Measurements from ENCODE around the gene KRTAP10-2.
"Not testable (repeated sequence)": the region's sequence is repeated elsewhere in the genome, so short reads cannot be mapped to it uniquely, and the experiment has no call there.

Gene KRTAP10-2

GRCh38 chr21:44512496-44513388, 38.6 kb downstream of the KRTAP10-2 start:
- DNase-seq: no peak

GRCh38 chr21:44511938-44512275, 39.4 kb downstream of the KRTAP10-2 start:
- no peak for DNase-seq

DNA sequence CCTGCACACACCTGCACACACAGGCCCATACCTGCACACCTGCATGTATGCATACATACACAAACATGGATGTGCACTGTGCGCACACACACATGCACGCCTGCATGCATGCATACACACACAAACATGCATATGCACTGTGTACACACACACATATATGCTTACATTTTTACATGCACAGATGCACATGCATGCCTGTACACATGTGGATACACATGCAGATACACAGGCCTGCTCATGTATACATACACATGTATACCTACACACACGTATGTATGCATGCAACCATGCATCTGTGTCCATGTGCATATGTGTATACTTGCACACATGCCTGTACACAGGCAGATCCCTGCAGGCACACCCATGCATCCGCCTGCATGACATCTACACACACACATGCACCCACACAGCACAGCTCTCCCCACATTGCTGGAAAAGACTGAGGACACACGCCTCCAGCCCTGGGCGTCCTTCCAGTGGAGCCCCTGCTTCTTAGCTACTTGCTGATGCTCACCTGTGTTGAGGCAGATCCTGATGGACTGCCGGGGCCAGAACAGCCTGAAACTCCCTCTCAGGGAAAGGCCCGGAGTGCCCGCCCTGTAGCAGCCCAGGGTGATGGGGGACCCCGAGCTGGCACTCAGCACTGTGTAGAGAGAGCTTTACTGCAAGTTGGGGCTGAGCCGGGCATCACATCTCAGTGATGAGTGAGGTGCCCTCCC, 39.9 kb downstream of the KRTAP10-2 start:
- DNase-seq: no peak

DNA sequence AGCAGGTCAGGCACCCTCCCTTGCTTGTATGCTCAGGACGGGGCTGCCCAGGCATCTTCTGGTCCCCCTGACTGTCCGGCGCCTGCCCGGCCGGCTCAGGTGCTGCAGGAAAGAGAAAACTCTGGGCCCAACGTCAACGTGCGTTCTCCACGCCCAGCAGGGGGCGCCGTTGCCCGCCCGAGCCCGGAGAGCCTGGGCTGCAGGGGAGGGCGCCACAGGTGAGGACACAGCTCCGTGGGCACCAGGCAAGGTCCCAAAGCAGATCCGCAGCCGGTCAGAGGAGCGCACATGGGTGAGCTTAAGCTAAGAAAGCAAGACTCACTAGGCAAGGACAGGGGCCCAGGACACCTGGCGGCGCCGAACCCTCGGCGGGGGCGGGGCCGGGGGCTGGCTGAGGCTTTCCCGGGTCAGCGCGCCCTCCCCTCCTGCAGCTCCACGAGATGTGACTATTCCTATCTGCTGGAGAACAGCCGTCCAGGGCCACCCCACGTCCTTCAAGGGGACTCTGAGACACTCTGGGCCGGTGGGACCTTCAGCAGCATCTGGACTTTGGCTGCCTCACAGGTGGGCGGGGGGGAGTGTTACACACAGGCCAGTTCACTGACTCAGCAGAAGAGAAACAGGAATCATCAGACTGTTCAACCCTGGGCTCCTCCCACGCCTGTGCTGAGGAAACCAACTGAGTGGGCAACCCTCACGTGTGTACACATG, 40.6 kb downstream of the KRTAP10-2 start:
- DNase-seq: peak; percentile 17

GRCh38 chr21:44510109-44510507, 41.2 kb downstream of the KRTAP10-2 start:
- no peak for DNase-seq

GRCh38 chr21:44509539-44509938, 41.8 kb downstream of the KRTAP10-2 start:
- DNase-seq: no peak

- no peak for DNase-seq
These were observed 42.4 kb downstream of the KRTAP10-2 start for GRCh38 chr21:44508711-44509445.

GRCh38 chr21:44508426-44508710, 42.9 kb downstream of the KRTAP10-2 start:
- no peak for DNase-seq

- no peak for DNase-seq
These were observed 43.5 kb downstream of the KRTAP10-2 start for GRCh38 chr21:44507673-44508425.

GRCh38 chr21:44506279-44507255, 44.7 kb downstream of the KRTAP10-2 start:
- no peak for DNase-seq

GRCh38 chr21:44505673-44506278, 45.5 kb downstream of the KRTAP10-2 start:
- no peak for DNase-seq

- no peak for DNase-seq
These were observed 47.4 kb downstream of the KRTAP10-2 start for GRCh38 chr21:44503901-44504399.

GRCh38 chr21:44503006-44503889, 48.1 kb downstream of the KRTAP10-2 start:
- DNase-seq: not testable (repeated sequence)

GRCh38 chr21:44502171-44502958, 48.9 kb downstream of the KRTAP10-2 start:
- no peak for DNase-seq

All from fibroblast of skin of scalp (primary cell).